Kidney epithelial cell (primary cell): ENCODE results near the gene TEAD4. TPM values are rescaled to one million over a fixed set of nuclear protein-coding genes. Genes with fewer than 3 reads are reported as not detected.

Source experiments
- DNase-seq: peaks from one replicate; pipeline ENCODE4 v3.0.0-alpha.2; 2010; ENCODE audit warnings: low read depth
- H3K27me3 ChIP-seq: 2 replicates; pipeline ENCODE4 v1.6.0; 2011; ENCODE audit warnings: low read length; ENCODE audit not compliant: control insufficient read depth, insufficient read depth
- H3K36me3 ChIP-seq: 2 replicates; pipeline ENCODE4 v1.5.1; 2011; ENCODE audit warnings: low read length; ENCODE audit not compliant: control insufficient read depth, insufficient read depth
- H3K4me3 ChIP-seq: 2 replicates; pipeline ENCODE4 v1.5.1; 2011; ENCODE audit warnings: low read depth, mild to moderate bottlenecking, control low read depth, low read length
- CTCF ChIP-seq: IDR thresholded peaks from 2 replicates; pipeline ENCODE4 v1.5.1; 2011; ENCODE audit warnings: mild to moderate bottlenecking, moderate library complexity, low read length, control low read depth, inconsistent platforms; ENCODE audit not compliant: insufficient read depth, poor library complexity, severe bottlenecking
- total RNA-seq: library from RNA; depleted of rRNA; stranded (reverse); fragments of >200 nt; gene quantifications from 2 replicates; pipeline ENCODE4 v1.2.3, GENCODE V29; 2015

The TEAD4 gene
- total RNA-seq, 1 donor from 2014 or later: 38.6 TPM

GRCh38 chr12:2984249-2984648, 25.1 kb downstream of the TEAD4 start:
- Histone ChIP-seq H3K4me3 (no peak overlapping the region), H3K27me3 (no peaks in the 10 kb centered on the region), H3K36me3 (no peaks in the 10 kb centered on the region)
- no peak for DNase-seq
- TF ChIP-seq CTCF: no peak

- no peak overlapping the region for H3K4me3 ChIP-seq
- DNase-seq: no peak
- H3K36me3 ChIP-seq: no peaks in the 10 kb centered on the region
- TF ChIP-seq CTCF: no peak
- H3K27me3 ChIP-seq: no peaks in the 10 kb centered on the region
These were observed 25.5 kb downstream of the TEAD4 start for GRCh38 chr12:2984698-2985097.

- no peak for TF ChIP-seq CTCF
- Histone ChIP-seq H3K4me3 (no peak overlapping the region), H3K27me3 (no peaks in the 10 kb centered on the region), H3K36me3 (no peaks in the 10 kb centered on the region)
- DNase-seq: no peak
These were observed 27.7 kb downstream of the TEAD4 start for GRCh38 chr12:2986876-2987275.

GRCh38 chr12:2988494-2988893, 29.3 kb downstream of the TEAD4 start:
- DNase-seq: no peak
- H3K36me3 ChIP-seq: no peaks in the 10 kb centered on the region
- H3K4me3 ChIP-seq: no peak overlapping the region
- no peaks in the 10 kb centered on the region for H3K27me3 ChIP-seq
- TF ChIP-seq CTCF: no peak

- DNase-seq: no peak
These were observed 33.5 kb downstream of the TEAD4 start for GRCh38 chr12:2992724-2993123.

More at GRCh38 chr12:2992724-2993123, 33.5 kb downstream of the TEAD4 start:
- Histone ChIP-seq H3K27me3 (no peaks in the 10 kb centered on the region), H3K36me3 (peaks cover 1% of the 10 kb centered on the region), H3K4me3 (no peak overlapping the region)
- no peak for TF ChIP-seq CTCF
